NCI-H345 (cell line): ENCODE measurements around the gene SEC11A.
A peak's percentile ranks its signal among the peaks of the same experiment; 100 is the strongest.
"Not testable (repeated sequence)": the region's sequence is repeated elsewhere in the genome, so short reads cannot be mapped to it uniquely, and the experiment has no call there.

Experiments used
- DNase-seq: peaks from one replicate; lab custom pipeline; 2025; lab: John Stamatoyannopoulos, UW

The SEC11A gene

DNA sequence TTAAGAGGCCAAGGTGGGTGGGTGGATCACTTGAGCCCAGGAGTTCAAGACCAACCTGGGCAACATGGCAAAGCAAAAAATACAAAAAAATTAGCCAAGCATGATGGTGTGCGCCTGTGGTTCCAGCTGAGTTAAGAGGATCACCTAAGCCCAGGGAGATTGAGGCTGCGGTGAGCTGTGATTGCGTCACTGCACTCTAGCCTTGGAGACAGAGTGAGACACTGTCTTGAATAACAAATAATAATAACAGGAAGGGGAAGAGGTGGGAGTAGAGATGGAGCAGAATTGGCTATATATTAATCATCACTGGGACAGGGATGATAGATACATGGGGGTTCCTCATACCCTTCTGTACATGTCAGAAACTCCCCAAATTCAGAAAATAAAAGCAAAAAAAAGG lies 34.1 kb downstream of the SEC11A start:
- DNase-seq, result no peak

DNA sequence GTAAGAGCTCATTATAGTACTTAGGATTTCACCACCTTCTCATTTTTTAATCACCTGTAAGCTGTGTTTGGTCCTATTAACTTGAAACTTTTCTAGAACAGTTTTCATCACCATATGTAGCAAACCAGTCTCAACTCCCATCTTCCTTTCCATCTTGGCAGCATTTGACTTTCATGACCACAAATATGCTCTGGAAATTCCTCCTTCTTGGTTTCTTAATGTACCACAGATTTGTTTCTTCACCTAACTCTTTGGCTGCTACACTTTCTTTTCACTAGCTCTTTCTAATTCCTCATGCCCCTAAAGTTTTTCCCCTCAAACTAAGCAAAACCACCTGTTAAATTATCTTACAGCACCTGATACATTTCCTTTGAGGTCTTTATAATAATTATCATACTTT lies 44.7 kb downstream of the SEC11A start:
- no peak for DNase-seq

DNA sequence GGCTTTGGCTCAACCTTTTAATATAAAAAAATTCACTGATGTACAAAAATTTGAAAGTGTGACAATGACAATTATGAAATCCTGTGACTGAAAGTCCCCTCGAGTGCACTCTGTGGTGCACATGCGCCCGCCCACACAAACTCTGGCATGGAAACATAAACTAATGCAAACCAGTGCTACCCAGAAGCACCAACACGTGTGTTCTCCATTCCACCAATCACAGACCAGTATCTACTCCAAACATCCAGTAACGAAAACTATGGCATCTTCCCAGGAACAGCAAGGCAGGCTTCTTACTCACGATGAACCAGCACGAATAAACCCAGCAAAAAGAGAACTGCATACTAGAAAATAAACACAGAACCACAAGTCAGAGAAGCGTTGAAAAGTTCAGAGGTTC lies 46.2 kb downstream of the SEC11A start:
- no peak for DNase-seq

DNA sequence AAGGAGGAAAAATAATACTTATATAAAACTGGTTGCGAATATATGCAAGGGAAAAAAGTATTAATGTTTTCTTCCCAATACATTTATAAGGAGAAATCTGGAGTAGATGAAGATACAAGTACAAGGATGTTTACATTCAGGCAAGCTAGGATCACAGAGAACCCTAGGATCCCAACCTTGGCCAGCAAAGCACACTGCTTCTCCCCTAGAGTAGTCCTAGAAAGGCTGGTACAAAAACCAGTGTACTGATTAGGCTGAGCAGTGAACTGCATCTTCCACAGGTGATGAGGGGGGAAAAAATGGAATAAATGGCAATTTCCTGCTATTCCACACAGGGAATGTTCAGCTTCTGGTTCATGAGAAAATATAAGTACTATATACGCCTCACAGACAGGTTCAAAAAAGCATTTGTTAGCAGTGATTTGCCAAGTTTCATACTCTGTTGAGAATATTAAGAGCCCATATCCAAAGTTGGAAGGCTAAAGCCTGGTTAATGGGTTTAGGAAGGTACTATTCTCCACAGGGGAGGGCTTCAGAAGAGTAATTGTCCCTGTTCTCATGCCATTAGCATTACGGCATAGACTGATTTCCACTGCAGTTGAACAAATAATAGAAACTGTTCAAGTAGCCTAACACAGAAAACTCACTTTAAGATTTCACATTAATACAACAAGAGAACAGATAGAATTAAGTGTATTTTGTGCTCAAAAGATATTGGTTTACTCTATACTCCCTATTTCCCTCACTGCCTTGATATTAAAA lies 47.5 kb downstream of the SEC11A start:
- no peak for DNase-seq

DNA sequence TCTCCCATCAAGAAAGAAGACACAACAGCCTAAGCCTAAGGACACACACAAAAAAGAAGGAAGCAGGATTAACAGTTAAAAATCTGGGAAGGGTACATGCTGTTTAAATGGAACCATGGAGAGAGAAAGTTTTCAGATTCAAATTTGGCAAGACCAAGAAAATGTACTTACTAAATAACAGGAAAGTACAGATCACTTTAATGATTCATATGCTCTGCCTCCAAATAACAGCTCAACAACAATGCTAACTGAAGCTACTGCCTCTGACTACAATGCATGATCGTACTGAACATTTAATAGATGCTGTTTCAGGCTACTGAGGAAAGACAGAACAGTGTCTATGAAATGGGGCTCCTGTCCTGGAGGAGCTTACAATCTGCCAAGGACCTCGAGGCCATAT lies 49.6 kb downstream of the SEC11A start:
- DNase-seq, result no peak

DNA sequence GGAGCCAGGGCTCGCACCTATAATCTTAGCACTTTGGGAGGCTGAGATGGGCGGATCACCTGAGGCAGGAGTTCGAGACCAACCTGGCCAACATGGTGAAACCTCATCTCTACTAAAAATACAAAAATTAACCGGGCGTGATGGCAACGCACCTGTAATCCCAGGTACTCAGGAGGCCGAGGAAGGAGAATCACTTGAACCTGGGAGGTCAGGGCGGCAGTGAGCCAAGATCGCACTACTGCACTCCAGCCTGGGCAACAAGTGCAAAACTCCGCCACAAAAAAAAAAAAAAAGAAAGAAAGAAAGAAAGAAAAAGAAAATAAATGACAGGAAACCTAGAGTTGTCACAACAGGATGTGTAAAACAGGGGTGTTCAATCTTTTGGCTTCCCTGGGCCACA lies 54.9 kb downstream of the SEC11A start:
- DNase-seq, result no peak

DNA sequence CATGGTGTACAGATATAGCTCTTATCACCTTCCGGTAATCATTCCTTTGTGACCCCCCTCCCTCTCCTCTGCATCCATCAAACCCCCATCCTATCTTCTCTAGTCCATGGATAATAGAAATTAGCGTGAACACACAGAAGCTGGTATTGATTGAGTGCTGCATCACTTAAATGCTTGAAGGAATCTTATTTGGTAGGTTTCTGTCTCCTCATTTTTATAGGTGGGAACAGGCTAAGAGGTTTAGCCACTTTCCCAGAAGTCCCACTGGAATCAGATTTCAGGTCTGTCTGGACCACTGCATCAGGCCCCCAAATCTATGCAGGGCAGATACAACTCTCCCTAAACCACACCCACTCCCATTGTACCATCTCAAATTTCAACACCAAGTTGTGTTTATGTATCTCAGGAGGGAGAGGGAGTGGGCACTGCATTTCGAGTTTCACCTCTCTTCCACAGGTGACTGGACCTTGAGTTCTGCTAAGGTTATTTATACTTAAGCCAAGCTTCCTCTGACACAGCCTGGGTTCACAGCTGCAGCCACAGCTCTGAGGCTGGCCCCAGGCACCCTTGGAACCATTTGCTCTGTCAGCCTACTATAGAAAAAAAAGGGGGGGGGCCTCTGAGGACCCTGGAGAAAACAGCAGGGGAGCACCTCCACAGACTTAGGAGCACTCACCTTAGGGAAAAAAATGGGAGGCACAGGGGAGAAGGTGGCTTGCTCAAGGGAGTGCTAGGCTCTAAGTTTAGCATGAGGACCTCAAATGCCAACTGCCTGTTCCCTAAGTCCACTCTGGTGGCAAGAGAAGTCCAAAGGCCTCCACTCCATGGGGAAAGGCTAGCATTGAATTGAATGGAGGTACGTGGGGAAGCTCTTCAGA lies 55.8 kb downstream of the SEC11A start:
- DNase-seq, result no peak

DNA sequence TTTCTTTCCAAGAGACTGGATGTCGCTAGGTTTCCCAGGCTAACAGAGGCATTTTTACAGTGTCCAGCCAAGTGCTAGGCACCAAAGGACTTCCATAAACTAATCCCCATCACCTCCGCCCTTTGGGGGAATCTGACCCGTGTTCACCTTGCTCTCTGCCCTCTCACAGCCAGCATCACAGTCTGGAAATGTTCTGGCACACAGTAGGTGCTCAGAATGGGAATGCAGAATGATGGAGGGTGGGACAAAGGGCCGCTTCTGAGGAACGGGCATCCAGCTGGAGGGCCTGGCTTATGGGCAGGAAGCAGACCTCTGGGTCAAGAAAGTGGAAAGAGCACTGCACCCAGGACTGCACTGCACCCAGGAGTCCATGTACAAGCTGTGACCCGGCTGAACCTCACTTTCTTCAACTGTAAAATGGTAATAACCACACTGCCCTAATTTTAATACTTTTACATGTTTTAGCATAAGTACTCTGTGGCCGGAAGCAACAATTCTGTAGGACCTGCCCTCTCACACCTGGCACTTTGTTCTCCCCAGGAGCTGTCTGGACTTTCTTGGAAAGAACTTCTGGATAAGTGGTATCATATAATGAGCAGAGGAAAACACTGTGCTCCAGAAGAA lies 57.0 kb downstream of the SEC11A start:
- DNase-seq, result no peak

DNA sequence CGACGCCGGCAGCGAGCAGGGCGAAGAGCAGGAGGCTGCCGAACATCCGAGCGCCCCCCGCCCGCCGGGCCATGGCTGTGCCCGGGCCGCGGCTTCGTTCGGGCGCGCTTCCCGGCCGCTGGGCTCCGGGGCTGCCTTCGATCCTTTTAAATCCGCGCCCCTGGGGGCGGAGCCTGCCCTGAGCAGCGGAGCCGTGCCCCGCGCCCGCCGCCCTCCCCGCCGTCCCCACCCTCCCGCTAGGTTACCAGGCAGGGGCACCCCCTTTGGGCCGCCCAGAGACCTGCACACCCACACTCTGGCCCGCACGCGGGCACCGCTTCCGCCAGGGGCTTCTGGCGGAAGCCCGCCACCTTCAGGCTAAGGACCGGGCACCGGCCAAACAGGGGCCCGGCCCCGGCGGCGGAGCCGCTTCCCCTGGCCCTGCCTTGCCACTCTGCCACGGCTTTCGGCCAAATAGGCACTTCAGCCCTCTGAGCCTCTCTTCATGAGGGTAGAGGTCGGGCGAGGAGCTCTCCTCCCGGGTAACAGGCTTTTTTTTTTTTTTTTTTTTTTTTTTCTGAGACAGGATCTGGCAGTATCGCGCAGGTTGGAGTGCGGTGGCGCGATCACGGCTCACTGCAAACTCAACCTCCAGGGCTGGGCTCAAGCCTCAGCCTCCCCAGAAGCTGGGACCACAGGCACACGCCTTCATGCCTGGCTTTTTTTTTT lies 57.7 kb downstream of the SEC11A start, which contains the start of gene NMB:
NMB (minus strand) TSS at position 120 of the 708 bp plus-strand sequence; CDS start at position 73, 47 bp downstream.
- peak; percentile 69 for DNase-seq

DNA sequence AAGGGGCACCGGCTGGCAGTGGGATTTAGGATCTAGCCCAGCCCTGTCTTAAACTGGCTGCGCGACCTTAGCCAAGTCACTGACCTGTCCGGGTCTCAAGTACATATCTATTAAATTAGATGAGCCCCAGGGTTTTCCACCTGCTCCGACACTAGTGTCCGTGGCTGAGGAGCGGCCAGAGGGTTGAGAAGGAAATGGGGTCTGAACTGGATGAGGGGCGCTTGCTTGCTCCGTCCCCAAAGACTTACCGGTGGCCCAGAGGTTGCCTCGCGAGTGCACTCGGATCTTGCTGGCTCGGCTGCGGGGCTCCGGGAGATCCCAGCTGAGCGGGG lies 58.2 kb downstream of the SEC11A start:
- no peak for DNase-seq

DNA sequence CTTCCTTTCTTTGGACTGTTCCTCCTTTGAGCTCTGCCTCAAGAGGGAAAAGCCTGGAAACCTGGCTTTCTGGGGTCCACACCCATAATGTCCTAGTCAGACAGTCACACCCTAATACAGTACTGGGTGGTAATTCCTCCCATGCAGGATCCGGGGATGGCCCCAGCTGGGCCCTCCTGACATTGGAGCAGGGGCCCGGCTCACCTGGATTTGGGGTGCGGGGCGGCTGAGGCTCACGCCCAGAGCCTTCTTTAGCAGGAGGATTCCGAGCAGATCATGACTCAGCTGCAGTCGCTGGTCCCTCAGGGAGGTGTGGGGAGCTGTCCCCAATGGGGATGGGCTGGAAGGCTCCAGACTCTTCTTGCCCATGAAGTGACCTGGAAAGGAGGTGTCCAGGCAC lies 59.0 kb downstream of the SEC11A start:
- DNase-seq, result no peak

DNA sequence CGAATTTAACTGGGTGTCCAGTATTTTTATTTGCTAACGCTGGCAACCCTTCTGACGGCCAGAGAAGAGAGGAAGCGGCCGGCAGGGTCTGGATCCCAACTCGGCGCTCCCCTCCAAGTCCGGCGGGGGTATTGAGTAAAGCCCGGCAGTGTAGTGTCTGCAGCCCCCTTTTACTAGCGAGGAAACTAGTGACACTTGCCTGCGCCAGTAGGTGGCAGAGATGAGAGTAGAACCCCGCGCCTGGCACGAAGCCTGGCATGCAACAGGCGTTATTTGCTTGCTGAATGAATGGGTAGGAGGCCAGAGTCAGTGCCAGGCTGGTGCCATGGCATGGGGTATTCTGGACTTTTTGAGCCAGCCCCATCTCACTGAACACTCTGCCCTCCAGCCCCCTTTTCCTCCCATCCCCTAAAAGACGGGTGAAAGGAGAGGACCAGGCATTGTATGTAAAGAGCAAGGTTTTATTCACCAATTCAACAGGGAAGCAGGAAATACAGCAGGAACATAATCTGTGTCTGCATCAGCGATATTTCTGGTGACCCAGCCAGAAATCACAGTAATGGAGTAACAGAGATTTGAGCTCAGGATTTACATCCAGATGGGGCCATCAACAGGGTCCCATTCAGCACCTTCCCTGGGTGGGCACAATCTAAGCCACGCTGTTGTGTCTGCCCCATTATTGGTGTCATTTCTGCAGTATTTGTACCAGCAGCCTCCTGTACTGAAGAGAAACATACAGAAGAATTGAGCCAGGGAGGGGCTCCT lies 61.1 kb downstream of the SEC11A start:
- DNase-seq, result peak; percentile 72

DNA sequence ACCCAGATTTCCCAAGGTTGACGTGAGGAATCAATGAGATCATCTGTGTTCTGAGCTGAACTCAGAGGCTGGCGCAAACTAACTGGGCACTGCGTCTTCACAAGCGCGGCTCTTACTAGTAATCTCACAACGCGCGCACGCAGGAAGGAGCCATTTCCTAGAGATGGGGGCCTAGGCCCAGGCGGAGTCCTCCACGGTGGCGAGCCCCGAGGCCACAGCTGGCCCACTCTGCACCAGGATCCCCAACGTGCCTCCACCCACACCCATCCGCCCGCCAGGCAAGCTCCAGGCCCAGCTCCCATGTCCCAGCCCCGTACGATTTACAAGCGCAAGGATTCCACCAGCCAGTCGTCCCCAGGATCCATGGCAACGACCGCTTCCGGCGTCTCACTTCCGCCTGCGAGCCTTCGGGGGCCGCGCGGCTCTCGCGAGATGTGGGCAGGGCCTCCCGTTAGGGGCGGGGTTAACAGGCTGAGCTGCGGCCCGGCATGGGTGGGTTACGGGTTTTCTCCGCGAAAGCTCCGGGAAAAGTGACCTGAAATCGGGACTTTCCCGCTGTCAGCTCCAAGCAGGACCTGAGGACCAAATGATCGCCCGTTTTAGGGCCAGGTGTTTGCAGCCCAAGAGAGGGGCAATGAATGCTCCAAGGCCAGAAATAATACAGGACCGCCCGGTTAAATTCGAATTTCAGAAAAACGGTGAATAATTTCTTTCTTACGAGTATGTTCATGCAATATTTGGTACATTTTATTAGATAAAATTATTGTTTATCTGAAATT lies 61.8 kb downstream of the SEC11A start, which contains the start of gene WDR73:
WDR73 (minus strand) TSS at position 374 of the 779 bp plus-strand sequence; CDS start at position 365, 9 bp downstream.
- peak; percentile 91 for DNase-seq

DNA sequence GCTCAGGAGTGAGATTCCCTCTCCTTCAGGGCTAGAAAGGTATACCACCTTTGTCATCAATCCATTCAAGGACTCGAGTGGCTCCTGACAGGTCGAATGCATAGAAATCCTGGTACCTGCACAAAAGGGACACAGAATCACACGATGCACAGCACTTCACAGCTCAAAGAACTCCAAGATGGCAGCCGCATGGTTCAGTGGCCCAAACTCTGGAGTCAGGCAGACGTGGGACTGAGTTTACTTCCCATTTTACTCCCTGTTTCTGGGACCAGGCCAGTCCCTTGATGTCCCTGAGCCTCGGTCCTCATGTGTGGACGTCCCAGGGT lies 62.4 kb downstream of the SEC11A start:
- DNase-seq, result no peak

DNA sequence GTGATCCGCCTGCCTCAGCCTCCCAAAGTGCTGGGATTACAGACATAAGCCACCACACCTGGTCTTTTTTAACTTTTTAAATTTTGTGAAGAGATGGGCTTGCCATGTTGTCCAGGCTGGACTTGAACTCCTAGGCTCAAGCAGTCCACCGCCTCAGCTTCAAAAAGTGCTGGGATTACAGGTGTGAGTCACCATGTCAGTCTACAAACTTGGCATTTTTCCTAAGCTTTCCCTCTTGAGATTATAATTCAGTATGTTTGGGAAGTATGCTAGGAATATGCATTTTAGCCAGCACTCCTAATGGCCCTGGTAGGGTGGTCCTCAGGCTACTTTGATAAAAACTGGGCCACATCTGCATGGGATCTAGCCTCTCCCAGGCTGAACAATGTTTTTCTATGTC lies 66.2 kb downstream of the SEC11A start:
- DNase-seq, result no peak

DNA sequence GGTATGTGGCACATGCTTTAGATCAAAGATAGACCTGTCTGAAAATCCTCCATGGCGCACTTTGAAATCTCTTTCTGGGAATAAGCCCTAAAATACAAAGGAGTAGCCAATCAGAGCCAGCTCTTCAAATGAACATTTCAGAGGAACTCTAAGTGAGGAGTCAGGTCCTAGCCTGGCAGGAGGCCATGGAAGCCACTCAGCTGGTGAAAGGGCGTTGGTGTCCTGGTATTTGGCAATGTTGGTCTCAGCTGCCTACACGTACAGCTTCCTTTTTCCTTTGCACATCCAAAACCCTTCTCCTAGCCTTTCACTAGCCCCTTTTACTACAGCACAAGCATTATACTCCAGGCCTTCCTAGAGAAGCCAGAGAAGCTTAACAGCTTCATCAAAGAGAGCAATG lies 67.4 kb downstream of the SEC11A start:
- DNase-seq, result no peak

DNA sequence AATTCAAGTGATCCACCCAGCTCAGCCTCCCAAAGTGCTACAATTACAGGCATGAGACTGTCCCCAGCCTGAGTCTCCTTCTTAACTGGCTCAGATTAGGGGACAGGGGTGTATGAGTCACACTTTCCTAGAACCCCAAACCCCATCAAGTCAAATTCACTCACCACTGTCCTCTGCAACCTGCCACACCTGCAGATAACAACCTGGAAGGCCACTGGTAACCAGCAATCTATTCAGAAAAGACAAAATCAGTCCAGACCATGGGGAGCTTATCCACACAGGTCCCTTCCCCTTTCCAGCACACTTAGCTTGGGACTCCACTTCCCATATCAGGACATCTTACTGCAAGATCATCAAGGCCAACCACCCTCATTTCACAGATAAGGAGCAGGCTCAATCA lies 68.2 kb downstream of the SEC11A start:
- no peak for DNase-seq

DNA sequence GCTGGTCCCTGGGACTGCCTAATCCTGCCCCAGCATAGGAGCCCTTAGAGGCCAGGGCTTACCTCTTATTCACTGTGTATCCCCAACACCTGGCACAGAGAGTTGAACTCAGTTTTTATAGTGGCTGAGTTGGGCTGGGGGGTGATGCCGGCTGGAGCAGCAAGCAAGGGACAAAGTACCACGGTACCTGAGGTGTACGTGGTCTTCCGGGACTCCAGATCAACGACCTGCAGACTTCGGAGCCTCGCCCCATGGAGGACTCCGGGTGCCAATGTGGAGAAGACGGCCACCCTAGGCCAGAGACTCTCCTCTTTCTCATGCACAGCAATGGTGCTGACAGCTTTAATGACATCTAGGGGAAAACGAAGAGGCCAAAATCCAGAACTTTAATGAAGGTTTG lies 69.9 kb downstream of the SEC11A start:
- no peak for DNase-seq

DNA sequence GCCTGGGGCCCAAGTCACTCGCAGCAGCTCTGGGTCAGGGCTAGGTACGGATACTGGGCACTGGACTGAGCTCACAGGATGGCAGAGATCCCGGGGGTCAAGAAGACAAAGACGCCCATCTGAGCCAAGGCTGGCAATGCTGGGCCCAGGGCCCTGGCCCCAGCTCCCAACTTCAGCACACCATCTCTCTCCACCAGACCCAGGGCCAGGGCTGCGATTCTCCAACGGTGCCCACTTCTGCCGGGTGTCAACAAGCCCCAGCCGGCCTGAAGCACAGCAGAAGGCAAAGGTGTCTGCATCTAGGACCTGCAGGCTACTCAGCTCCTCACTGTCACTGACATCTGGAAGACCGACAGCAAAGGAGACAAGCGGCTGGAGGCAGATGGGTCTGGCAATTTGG lies 70.4 kb downstream of the SEC11A start:
- DNase-seq, result no peak

DNA sequence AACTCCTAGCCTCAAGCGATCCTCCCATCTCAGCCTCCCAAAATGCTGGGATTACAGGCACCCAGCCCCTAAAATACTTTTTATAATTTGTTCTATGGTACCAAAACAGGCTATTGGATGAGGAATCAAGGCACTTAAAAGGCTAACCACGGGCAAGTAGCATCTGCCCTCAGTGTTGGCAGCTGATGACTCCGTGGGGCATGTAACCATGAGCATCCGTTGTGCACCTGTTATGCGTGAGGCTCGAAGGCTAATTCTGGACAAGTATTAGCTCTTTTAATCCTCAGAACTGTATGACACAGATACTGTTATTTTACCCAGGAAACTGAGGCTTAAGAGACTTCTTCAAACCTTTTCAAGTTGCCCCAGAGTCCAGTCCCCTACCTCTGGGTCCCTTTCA lies 72.1 kb downstream of the SEC11A start:
- no peak for DNase-seq

DNA sequence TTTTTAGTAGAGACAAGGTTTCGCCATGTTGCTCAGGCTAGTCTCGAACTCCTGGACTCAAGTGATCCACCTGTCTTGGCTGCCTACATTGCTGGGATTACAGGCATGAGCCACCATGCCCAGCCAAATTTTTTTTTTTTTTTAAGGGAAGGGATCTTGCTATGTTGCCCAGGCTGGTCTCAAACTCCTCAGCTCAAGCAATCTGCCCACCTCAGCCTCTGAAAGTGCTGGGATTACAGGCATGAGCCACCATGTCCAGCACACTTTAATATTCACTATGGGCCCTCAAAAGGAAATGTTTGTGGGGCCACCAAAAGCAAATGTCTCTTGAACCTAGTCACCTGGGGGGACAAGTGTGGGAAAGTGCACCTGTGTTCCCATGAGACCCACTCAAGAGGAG lies 73.3 kb downstream of the SEC11A start:
- DNase-seq, result not testable (repeated sequence)
